ENCODE measurements around the gene ECE1.
A peak's percentile ranks its signal among the peaks of the same experiment; 100 is the strongest.
"Not testable (repeated sequence)": the region's sequence is repeated elsewhere in the genome, so short reads cannot be mapped to it uniquely, and the experiment has no call there.

ECE1 gene

DNA sequence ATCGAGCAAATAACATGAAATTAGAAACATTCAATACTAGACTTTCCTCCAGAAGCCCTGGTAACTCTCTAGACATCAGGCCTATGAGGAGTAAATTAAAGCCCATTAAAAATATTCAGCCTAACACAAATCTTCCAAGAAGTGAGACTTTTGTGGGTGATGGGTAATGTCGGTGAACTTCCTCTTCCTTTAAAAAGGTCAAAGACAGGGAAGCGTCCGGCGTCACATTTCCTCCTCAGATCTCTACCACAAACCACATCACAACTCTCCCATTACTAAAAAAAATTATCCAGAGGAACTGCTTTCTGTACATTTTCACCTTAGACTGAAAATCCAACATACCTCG is 115.0 kb downstream of the ECE1 start:
- peak; percentile 46 for DNase-seq

DNA sequence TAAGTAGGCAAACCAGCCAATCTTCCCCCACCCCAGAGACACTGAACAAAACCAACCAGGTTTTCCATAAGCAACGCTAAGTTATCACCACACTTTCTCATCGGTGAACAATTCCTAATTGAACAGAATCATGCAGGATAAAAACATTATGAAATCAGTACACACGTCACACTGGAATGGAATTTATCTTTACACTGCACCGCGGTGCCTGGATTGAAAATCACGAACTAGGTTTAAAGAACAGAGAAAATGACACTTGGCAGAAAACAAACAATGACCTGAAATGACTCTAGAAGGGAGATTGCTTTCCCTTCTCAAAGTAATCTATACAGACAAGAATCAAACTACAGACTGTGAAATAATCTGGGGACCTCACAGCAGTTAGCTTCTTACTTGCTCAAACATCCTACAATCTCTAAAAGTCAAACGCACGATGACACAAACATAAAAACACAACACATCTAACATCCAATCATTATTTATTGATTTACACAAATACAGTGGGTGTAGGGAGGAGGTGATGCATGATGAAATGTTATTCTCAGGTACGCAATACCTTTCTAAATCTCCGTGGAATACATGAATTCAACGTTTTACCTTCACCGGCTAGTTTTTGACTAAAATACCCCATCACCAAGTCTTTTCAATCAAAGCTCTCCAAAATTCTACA is 115.5 kb downstream of the ECE1 start:
- no peak for DNase-seq

- DNase-seq = no peak
These were observed 116.0 kb downstream of the ECE1 start for GRCh38 chr1:21174230-21174629.

GRCh38 chr1:21173096-21173495 is 117.2 kb downstream of the ECE1 start:
- DNase-seq = not testable (repeated sequence)

DNA sequence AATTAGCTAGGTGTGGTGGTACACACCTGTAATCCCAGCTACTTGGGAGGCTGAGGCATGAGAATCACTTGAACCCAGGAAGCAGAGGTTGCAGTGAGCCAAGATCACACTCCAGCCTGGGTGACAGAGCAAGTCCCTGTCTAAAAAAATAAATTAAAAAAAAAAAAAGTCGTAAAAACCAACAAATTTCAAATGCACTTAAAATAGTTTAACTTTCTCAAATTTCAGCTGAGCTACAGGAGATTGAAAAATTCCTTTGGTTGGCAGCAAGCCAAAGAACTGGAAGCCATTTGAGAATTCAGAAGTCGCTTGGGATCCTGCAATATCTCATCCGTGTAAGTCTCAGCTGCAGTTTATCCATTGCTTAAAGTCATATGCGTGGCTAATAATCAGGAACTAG is 119.4 kb downstream of the ECE1 start:
- DNase-seq = not testable (repeated sequence)

GRCh38 chr1:21168444-21168843 is 121.8 kb downstream of the ECE1 start:
- DNase-seq = no peak
